GM13977 (cell line): ENCODE data around the gene HARBI1.

Experiments
- DNase-seq: peaks from one replicate; pipeline ENCODE4 v3.0.0; 2012; ENCODE audit warnings: low spot score
- in situ Hi-C: fragments of 300-500 bp; cut with MboI; formaldehyde crosslinking; loops from one replicate; pipeline ENCODE4 v1.12.0; 2022; ENCODE audit warnings: low sequenced_read_pairs, low pct_unique_long_range_greater_than_20kb, mixed read lengths, inconsistent platforms; ENCODE audit not compliant: unreplicated experiment
- TF ChIP-seq, protein P1 (sequence below): IDR thresholded peaks from 2 replicates; pipeline ENCODE4 v1.5.1; 2012; ENCODE audit warnings: mild to moderate bottlenecking, control low read depth; ENCODE audit not compliant: insufficient read depth; ENCODE audit errors: extremely low read depth, missing control alignments

HARBI1 gene

DNA sequence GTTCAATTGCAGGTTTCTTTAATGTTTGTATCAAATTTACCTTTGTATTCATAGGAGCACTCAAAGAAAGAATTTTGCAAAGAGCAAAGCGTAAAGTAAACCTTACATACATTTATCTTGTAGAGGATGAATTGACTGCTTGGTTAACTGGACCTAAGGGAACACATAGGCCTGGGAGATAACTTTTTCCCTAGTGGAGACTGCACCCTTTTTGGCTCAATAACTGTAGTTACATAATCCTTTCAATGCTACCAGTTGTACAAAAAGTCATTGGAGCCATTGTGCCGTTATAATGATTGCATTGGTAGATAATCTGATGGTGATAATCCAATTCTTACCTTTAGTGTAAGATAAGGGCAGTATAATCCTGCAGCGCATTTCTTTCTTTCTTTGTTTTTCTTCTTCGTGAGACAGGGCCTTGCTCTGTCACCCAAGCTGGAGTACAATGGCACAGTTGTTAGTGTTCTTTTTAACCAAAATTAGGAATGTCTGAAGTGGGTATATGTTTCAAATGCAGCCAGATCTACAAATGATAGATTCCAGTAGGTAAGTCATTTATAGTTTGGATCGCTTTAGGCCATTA, 18.6 kb upstream of the HARBI1 start:
- DNase-seq, result no peak
- in situ Hi-C loops, result no loop called here
- TF ChIP-seq, protein P1, sequence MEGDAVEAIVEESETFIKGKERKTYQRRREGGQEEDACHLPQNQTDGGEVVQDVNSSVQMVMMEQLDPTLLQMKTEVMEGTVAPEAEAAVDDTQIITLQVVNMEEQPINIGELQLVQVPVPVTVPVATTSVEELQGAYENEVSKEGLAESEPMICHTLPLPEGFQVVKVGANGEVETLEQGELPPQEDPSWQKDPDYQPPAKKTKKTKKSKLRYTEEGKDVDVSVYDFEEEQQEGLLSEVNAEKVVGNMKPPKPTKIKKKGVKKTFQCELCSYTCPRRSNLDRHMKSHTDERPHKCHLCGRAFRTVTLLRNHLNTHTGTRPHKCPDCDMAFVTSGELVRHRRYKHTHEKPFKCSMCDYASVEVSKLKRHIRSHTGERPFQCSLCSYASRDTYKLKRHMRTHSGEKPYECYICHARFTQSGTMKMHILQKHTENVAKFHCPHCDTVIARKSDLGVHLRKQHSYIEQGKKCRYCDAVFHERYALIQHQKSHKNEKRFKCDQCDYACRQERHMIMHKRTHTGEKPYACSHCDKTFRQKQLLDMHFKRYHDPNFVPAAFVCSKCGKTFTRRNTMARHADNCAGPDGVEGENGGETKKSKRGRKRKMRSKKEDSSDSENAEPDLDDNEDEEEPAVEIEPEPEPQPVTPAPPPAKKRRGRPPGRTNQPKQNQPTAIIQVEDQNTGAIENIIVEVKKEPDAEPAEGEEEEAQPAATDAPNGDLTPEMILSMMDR, result no peak

DNA sequence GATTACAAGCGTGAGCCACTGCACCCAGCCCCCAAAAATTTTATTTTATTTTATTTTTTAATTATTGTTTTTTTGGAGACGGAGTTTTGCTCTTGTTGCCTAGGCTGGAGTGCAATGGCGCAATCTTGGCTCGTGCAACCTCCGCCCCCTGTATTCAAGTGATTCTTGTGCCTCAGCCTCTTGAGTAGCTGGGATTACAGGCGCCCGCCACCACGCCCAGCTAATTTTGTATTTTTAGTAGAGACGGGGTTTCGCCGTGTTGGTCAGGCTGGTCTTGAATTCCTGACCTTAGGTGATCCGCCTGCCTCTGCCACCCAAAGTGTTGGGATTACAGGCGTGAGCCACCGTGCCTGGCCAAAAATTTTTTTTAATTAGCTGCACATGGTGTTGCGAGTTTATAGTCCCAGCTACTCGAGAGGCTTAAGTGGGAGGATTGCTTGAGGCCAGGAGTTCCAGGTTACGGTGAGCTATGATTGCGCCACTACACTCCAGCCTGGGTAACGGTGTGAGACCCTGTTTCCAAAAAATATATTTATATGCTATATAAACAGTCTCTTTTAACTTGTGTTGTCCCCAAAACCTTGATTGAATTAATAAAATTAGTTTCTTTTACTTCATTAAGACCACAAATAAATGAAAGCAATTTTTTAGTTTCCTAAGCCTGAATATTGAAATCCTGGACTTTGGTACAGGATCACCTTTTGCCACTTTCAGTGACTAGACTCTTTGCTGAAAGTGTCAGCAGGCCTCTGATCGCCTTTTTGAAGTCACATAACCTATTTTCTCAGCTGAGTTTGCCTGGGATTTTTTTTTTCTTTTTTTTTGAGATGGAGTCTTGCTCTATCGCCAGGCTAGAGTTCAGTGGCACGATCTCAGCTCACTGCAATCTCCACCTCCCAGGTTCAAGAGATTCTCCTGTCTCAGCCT, 16.5 kb upstream of the HARBI1 start:
- TF ChIP-seq, protein P1, result no peak
- in situ Hi-C loops, result no loop called here
- no peak for DNase-seq

DNA sequence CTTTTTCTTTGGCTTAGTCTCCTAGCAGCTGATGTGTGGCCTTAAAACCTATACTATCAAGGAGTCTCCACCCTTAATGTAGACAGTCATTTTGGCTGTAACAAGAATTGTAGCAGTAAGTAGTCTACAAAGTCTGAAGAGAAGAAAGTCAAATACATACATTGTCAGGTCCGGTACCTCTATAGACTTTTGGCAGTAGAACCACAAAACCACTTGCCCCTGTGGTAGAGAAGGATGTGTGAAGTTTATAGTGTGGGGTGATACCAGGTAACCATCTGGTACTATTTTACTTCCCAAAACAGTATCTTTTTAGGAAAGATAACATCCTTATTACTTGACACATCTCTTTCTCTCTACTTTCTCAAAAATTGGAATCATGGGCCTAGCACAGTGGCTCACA, 15.5 kb upstream of the HARBI1 start:
- TF ChIP-seq, protein P1, result no peak
- in situ Hi-C loops, result no loop called here
- DNase-seq, result no peak

DNA sequence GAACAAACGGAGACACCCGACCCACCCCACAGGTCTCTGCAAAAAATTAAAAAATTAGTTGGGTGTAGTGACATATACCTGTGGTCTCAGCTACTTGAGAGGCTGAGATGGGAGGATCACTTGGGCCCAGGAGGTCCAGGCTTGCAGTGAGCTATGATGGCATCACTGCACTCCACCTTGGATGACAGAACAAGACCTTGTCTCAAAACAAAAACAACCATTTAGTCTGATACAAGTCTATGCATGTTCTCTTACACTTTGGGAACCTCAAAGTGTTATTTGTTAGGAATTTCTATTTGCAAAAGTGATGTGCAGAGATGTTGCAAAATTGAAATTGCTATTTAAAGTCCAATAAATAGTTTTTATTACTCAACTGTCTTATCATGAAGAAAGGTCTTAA, 14.6 kb upstream of the HARBI1 start:
- in situ Hi-C loops, result no loop called here
- DNase-seq, result no peak
- TF ChIP-seq, protein P1, result no peak

DNA sequence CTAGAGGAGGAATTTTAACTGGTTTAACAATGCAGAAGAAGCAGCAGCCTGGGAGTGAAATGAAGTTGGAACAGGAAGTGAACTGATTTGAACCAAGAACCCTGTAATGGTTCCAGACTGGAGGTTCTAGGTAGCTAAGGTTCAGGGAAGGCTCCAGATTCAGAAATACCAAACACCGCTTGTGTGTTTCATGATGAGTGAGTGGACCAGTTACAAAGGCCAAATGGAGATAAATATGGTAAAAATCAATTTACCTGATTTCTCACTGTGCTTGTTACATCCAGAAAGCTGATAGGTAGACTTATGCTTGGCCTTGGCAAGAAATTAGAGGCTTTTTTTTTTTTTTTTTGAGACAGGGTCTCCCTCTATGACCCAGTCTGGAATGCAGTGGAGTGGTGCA, 13.2 kb upstream of the HARBI1 start:
- TF ChIP-seq, protein P1, result no peak
- DNase-seq, result no peak
- in situ Hi-C loops, result no loop called here

DNA sequence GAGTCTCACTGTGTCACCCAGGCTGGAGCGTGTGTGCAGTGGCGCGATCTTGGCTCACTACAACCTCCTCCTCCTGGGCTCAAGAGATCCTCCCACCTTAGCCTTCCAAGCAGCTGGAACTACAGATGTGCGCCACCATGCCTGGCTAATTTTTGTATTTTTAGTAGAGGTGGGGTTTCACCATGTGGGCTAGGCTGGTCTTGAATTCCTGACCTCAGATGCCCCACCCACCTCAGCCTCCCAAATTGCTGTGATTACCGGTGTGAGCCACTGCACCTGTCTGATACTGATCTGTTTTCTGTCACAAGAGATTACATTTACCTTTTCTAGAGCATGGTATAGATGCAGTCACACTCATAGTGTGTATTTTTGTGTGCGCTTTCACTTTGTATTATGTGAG, 11.9 kb upstream of the HARBI1 start:
- TF ChIP-seq, protein P1, result no peak
- DNase-seq, result no peak
- in situ Hi-C loops, result no loop called here
